HepG2 (cell line): ENCODE data around the gene RBM19. TPM values are rescaled to one million over a fixed set of nuclear protein-coding genes. Genes with fewer than 3 reads are reported as not detected.
A peak's percentile ranks its signal among the peaks of the same experiment; 100 is the strongest.

Experiments
- ATAC-seq: fragments of 200-7000 bp; cut with Tn5 transposase; 3 replicates; pipeline ENCODE4 v1.9.1; 2020; ENCODE audit warnings: mild to moderate bottlenecking, moderate library complexity
- BruUV-seq: library from RNA; stranded (reverse); fragments of 400-500 nt; replicated peaks from 2 replicates; lab custom pipeline; 2021; lab: Mats Ljungman, UMichigan
- CTCF ChIA-PET: fragments of 300-600 bp; formaldehyde crosslinking; extraction: SDS; loops from one replicate; lab custom pipeline; 2021; ENCODE audit warnings: low total read pairs, inconsistent platforms, low intra/inter-chr PET ratio; lab: Yijun Ruan, JAX
- POLR2A ChIA-PET: fragments of 350-600 bp; sonication (Branson Sonifier 250); formaldehyde crosslinking; loops from one replicate; lab custom pipeline; 2020; ENCODE audit warnings: antibody characterized with exemption, inconsistent platforms; lab: Yijun Ruan, JAX
- DNase-seq: peaks from one replicate; pipeline ENCODE4 v3.0.0-alpha.2; 2015; ENCODE audit warnings: low spot score
- FAIRE-seq: peaks from 3 replicates; lab custom pipeline; 2011; peaks lifted over from hg19 to GRCh38; lab: Jason Lieb, UNC
- H2AFZ ChIP-seq: one replicate; pipeline ENCODE4 v1.6.1; 2011; ENCODE audit warnings: low read length, inconsistent platforms
- H3K27ac ChIP-seq: fragments of 300-600 bp; 3 replicates; pipeline ENCODE4 v1.8.0; 2011; ENCODE audit warnings: mixed run types, mild to moderate bottlenecking, mixed read lengths, low read length, inconsistent platforms; ENCODE audit not compliant: insufficient read depth; ENCODE audit errors: extremely low read length
- H3K27me3 ChIP-seq, 2 experiments: fragments of 200-600 bp in 1 of 2; 2 replicates in 1 of 2; 3 replicates in 1 of 2; pipeline versions ENCODE4 v1.6.0 to v1.8.0; 2011; ENCODE audit warnings: low read length in 2 of 2, mild to moderate bottlenecking in 2 of 2, moderate library complexity in 2 of 2, inconsistent platforms in 1 of 2; ENCODE audit not compliant: insufficient read depth in 2 of 2, control insufficient read depth in 1 of 2
- H3K36me3 ChIP-seq, 2 experiments: fragments of 200-600 bp in 1 of 2; replicated peaks in 1 of 2; 2 replicates in 1 of 2; 3 replicates in 1 of 2; pipeline versions ENCODE4 v1.5.1 to v1.8.0; 2011; ENCODE audit warnings: low read length in 2 of 2, inconsistent platforms in 1 of 2; ENCODE audit not compliant: insufficient read depth in 2 of 2, control insufficient read depth in 1 of 2
- H3K4me1 ChIP-seq: 2 replicates; pipeline ENCODE4 v1.5.1; 2012; ENCODE audit warnings: low read length, inconsistent platforms; ENCODE audit not compliant: insufficient read depth
- H3K4me2 ChIP-seq: 2 replicates; pipeline ENCODE4 v1.6.0; 2011; ENCODE audit warnings: low read depth, low read length, inconsistent platforms
- H3K4me3 ChIP-seq, 3 experiments: fragments of 200-600 bp in 1 of 3; sonication (generic), shearing (Covaris generic) in 1 of 3; replicated peaks in 1 of 3; 2 replicates each; pipeline ENCODE4 v1.5.1; 2011 to 2016; ENCODE audit warnings: low read length in 3 of 3, inconsistent platforms in 2 of 3, low read depth in 2 of 3, mild to moderate bottlenecking in 2 of 3, control low read depth in 1 of 3, mixed read lengths in 1 of 3; ENCODE audit not compliant: insufficient read depth in 1 of 3
- H3K79me2 ChIP-seq: one replicate; pipeline ENCODE4 v1.6.1; 2011; ENCODE audit warnings: low read length, inconsistent platforms; ENCODE audit not compliant: insufficient read depth
- H3K9ac ChIP-seq: 2 replicates; pipeline ENCODE4 v1.6.0; 2011; ENCODE audit warnings: mild to moderate bottlenecking, low read depth, low read length, inconsistent platforms; ENCODE audit not compliant: insufficient read depth
- H3K9me3 ChIP-seq: 2 replicates; pipeline ENCODE4 v1.5.1; 2012; ENCODE audit warnings: mild to moderate bottlenecking, low read length
- H4K20me1 ChIP-seq: 2 replicates; pipeline ENCODE4 v1.6.0; 2011; ENCODE audit warnings: inconsistent platforms, mild to moderate bottlenecking, low read length, moderate library complexity; ENCODE audit not compliant: insufficient read depth
- ARID5B ChIP-seq: IDR thresholded peaks from 2 replicates; pipeline ENCODE4 v1.4.0; 2020; ENCODE audit warnings: mild to moderate bottlenecking, missing genetic modification reagents
- ATF6 ChIP-seq: sonication (generic); formaldehyde crosslinking; conservative IDR thresholded peaks from 2 replicates; pipeline ENCODE4 v1.4.0; 2020; ENCODE audit warnings: missing genetic modification reagents
- CENPBD1 ChIP-seq: sonication (generic); formaldehyde crosslinking; IDR thresholded peaks from 2 replicates; pipeline ENCODE4 v1.8.0; 2022; ENCODE audit warnings: missing genetic modification reagents, low read depth, mild to moderate bottlenecking, borderline replicate concordance
- ELF3 ChIP-seq: IDR thresholded peaks from 2 replicates; pipeline ENCODE4 v1.6.1; 2016; ENCODE audit warnings: missing genetic modification reagents, missing compliant biosample characterization
- HDAC6 ChIP-seq: fragments of 200-600 bp; sonication (generic); IDR thresholded peaks from 2 replicates; pipeline ENCODE4 v1.7.0; 2017; ENCODE audit warnings: mild to moderate bottlenecking, antibody characterized with exemption, low read length, low read depth
- KAT8 ChIP-seq: IDR thresholded peaks from 2 replicates; pipeline ENCODE4 v1.6.1; 2016; ENCODE audit warnings: missing genetic modification reagents, missing compliant biosample characterization
- MED1 ChIP-seq: sonication (generic); formaldehyde crosslinking; IDR thresholded peaks from 2 replicates; pipeline ENCODE4 v1.4.0; 2020; ENCODE audit warnings: missing genetic modification reagents
- MED8 ChIP-seq: sonication (generic); formaldehyde crosslinking; IDR thresholded peaks from 2 replicates; pipeline ENCODE4 v1.8.1; 2023; ENCODE audit warnings: mild to moderate bottlenecking, missing genetic modification reagents; ENCODE audit not compliant: insufficient replicate concordance
- MNT ChIP-seq: fragments of 450-650 bp; IDR thresholded peaks from 2 replicates; pipeline ENCODE4 v1.6.1; 2016
- MXI1 ChIP-seq: IDR thresholded peaks from 3 replicates; pipeline ENCODE4 v1.6.1; 2012; ENCODE audit warnings: low read depth, low read length, inconsistent platforms, borderline replicate concordance
- NAIF1 ChIP-seq: sonication (generic); formaldehyde crosslinking; IDR thresholded peaks from 2 replicates; pipeline ENCODE4 v1.5.0; 2020; ENCODE audit warnings: mild to moderate bottlenecking, missing genetic modification reagents, borderline replicate concordance
- POGZ ChIP-seq: sonication (generic); formaldehyde crosslinking; IDR thresholded peaks from 2 replicates; pipeline ENCODE4 v1.4.0; 2020; ENCODE audit warnings: mild to moderate bottlenecking, missing genetic modification reagents
- RFX5 ChIP-seq: IDR thresholded peaks from 2 replicates; pipeline ENCODE4 v1.6.1; 2011; ENCODE audit warnings: low read depth, low read length, improper control_type of control experiment
- ZMYM3 ChIP-seq: sonication (generic); formaldehyde crosslinking; IDR thresholded peaks from 2 replicates; pipeline ENCODE4 v1.5.1; 2020; ENCODE audit warnings: mild to moderate bottlenecking, missing genetic modification reagents
- ZNF768 ChIP-seq: sonication (generic); formaldehyde crosslinking; IDR thresholded peaks from 2 replicates; pipeline ENCODE4 v1.4.0; 2020; ENCODE audit warnings: missing genetic modification reagents
- WGBS: methylation state at CpG from one replicate; pipeline ENCODE4 v1.1.6; 2017; ENCODE audit warnings: low lambda C conversion rate; 5-methylcytosine and 5-hydroxymethylcytosine counted together
- in situ Hi-C: cut with HindIII; loops from 2 replicates; pipeline ENCODE4 v1.10.0; 2017; ENCODE audit warnings: low pct_unique_long_range_greater_than_20kb; ENCODE audit not compliant: extremely low pct_ligation_motif_present
- intact Hi-C: fragments of 100-400 bp; cut with micrococcal nuclease; formaldehyde crosslinking; loops from one replicate; pipeline ENCODE4 v1.10.0; 2022; ENCODE audit not compliant: unreplicated experiment
- polyA plus RNA-seq, 8 experiments: library from polyadenylated mRNA; depleted of rRNA in 3 of 8; stranded (reverse) in 7 of 8; unstranded in 1 of 8; fragments of >200 nt; fragmentation: Illumina TruSeq in 4 of 8; extraction: Trizol in 4 of 8; gene quantifications; 2 replicates each; pipeline versions ENCODE4 v1.2.1 to v1.2.3, GENCODE V29; 2011 to 2016; ENCODE audit warnings: low read depth in 4 of 8, missing spikeins in 1 of 8, mixed read lengths in 1 of 8; ENCODE audit not compliant: insufficient read depth in 1 of 8
- total RNA-seq, 5 experiments: library from RNA; depleted of rRNA; stranded (reverse); fragments of >200 nt; fragmentation: Illumina TruSeq; extraction: Trizol; gene quantifications; 2 replicates each; pipeline ENCODE4 v1.2.3, GENCODE V29; 2016; ENCODE audit warnings: low read depth in 1 of 5

The RBM19 gene
- total and polyA plus RNA-seq, 2 of the 13 experiments (the other 11 are each of a cell fraction or from before 2014, with no cell fraction given) = 19.3 to 32.2 TPM

GRCh38 chr12:113766879-113767878 is 198.9 kb downstream of the RBM19 start:
- H3K9me3 ChIP-seq = no peaks in the 10 kb centered on the region
- H3K9ac ChIP-seq = peak overlapping the region; percentile 16; the same call in 1 of the 2 replicates
- no peaks in the 10 kb centered on the region for H3K27me3 ChIP-seq
- H3K4me1 ChIP-seq = peaks cover 96% of the 10 kb centered on the region
- in situ Hi-C loops (no loop called here), intact Hi-C loops (loop anchor here (2.0 kb wide), 1 partner anchor 42 kb away; no protein-coding TSS in a partner anchor)
- H3K36me3 ChIP-seq = no peaks in the 10 kb centered on the region; a peak in 2 of 5 replicates
- FAIRE-seq (peak; percentile 40), DNase-seq (peak; percentile 49), ATAC-seq (peak; percentile 37)
- 65% methylated on average over 10 of the region's 10 CpGs for WGBS
- H3K27ac ChIP-seq = peak overlapping the region; percentile 76
- no peak overlapping the region for H2AFZ ChIP-seq
- H3K79me2 ChIP-seq = no peaks in the 10 kb centered on the region
- ChIA-PET POLR2A (interaction anchor here (0.8 to 1.7 kb wide), 5 partner anchors 10 to 41 kb away, joined by 5 to 9 read pairs (median 6); no protein-coding TSS in a partner anchor), CTCF (no interaction called here)
- peak overlapping the region; percentile 84 for H3K4me2 ChIP-seq
- no TSS peak for BruUV-seq
- H4K20me1 ChIP-seq = no peaks in the 10 kb centered on the region
- H3K4me3 ChIP-seq = peak overlapping the region in 1 of 3 experiments; percentile 40; a peak in 1 of 6 replicates
- TF ChIP-seq HDAC6 (no peak), NAIF1 (no peak), ZNF768 (peak; percentile 96), MED1 (CRISPR knock-in tag) (peak; percentile 40; the same call in 1 of the 2 replicates), ELF3 (CRISPR knock-in tag) (0 out of 2 replicates have a peak, but pooled peaks have one; percentile 32), ARID5B (CRISPR knock-in tag) (no peak), POGZ (CRISPR knock-in tag) (no peak), ATF6 (CRISPR knock-in tag) (no peak), MNT (no peak), RFX5 (no peak), MED8 (CRISPR knock-in tag) (no peak), MXI1 (no peak), KAT8 (no peak), ZMYM3 (CRISPR knock-in tag) (peak; percentile 56), CENPBD1 (no peak)
